Anterior cingulate cortex (tissue), 58 donors: ENCODE measurements around the gene PDZRN3.
"Not testable (repeated sequence)": the region's sequence is repeated elsewhere in the genome, so short reads cannot be mapped to it uniquely, and the experiment has no call there.

Experiments
- DNase-seq, 58 donors: peaks; one replicate each; lab custom pipeline; 2025; lab: John Stamatoyannopoulos, UW

Gene PDZRN3

DNA sequence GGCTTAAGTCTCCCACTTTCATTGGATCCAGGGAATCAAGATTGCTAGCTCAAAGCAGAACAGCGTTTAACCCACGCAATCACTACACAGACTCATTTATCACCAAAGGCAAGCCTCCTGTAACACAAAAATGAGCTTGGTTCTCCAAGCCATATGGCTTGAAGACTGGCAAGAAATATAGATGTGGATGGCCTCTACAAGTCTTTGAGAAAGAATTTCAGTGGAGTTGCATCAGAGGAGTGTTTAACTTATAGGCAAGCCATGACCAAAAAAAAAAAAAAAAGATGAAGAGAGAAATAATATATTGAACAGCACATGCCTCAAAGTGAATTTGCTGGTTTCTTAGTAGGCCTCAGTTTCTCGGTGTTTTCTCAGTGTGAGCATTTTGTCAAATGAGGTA lies 27.3 kb downstream of the PDZRN3 start:
- DNase-seq = no peak

DNA sequence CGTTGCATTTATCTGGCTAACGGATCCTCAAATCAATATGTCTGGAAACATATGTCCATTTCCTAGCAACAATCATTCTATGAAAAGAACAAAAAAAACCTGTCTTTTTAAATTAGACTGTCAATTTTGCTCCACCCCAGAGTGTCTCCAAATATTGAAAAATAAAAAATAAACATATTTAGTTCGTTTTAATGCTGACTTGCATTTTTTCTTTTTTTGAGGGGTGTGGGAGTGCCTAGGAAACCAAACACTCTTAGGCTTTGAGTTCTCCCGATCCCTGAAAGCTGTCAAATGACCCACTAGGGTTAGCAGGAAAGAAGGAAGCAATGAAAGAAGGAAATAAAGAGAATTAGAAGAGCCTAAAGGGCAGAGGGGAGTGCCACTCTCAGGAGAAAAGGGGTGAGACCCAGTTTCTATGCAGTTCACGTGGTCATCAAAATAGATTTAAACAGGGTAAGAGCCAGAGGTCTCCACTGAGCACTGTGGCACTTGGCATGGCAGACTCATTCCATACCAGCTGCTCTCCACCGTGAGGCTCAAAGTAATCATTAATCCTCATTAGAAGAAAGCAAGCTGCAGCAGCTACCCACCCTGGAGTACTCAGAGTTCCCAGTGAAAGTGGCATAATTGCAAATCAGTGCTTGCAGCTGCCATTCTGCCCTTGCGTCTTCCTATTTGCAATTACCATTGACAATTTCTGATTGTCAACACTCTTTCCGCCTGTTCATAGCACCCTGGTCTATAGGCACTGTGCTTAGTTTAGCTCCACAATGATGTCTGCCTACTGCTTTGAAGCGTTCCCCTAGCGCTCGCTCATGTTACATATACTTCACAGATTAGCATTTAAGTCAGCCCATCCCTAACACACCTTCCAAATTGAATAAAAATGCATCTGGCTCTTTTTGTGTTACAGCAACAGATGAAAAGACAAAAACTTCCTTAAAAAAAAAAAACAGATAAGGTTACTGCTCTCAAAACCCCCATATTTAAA lies 32.3 kb downstream of the PDZRN3 start:
- DNase-seq = peak in 5 of 58 donors; percentile 1 to 36 (median 8)

DNA sequence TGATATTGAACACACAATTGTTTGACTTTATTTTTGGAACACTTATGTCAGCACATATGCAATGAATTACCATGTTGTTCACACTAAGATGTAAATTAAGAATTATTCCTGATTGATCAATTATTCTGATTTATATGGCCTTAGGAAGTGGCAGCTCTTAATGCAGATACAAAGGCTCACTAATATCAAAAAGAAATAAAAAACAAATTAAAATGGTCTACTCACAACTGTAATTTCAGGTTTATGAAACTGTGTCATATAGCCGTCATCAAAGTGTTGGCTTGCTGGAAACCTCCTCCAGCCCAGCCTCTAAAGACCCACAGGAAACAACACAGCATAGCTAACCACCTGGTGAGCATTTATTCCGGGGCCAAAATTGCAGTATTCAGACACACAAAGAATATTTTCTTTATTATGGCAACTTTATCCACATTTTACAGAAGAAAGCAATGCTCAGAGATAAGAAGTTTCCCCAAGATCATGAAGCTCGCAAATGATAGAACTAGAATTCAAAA lies 33.4 kb downstream of the PDZRN3 start:
- DNase-seq = no peak

DNA sequence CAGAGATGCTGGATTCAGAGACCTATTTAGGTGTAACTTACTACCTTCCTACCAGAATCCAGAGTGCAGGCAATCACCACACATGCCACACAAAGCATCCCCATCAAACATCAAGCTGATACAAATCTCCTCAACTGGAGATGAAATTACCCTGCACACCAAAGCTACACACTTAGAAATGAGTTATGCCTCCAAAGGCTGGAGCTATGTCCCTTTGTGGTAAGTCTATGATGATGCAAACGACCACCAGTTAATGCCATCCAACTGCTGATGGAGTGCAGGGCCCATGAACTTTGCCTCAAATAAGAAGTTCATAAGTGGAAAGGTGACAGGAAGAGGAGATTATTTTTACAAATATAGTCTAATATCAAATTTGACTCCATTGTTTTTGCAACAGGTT lies 38.1 kb downstream of the PDZRN3 start:
- DNase-seq = no peak

DNA sequence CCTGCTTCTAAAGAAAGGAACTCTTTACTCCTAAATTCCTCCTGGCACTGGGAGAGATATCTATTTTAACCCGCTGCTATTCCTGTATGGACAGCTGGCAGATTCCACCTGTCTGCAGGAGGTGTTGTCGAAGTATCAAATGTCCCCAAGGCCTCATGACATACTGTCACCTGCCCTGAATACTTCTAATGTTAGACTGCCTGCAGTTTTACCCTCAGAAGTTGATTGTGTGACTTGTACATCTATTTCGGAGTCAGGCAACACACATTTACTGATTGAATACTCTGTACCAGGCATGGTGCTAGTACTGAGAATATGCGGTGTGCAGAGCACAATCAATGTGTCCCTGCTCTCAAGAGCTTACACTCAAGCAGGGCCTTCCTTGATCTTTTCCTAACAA lies 38.6 kb downstream of the PDZRN3 start:
- no peak for DNase-seq

DNA sequence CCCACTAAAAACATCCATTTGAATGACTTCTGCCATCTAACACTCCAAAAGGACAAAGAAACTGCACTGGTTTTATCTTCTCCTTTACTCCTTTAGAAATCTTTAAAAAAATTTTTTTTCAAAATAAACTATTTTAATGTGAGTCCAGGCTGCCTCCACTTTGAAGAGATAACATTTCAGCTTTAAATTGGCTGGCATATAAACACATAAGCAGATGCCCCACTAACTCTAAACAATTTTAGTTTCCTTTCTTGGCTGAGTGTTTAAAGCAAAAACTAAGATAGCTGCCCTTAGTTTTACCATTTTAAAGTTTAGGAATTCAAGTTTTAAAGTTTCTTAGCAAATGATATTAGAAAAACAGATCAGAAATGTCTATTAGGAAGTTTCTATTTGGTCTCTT lies 39.9 kb downstream of the PDZRN3 start:
- no peak for DNase-seq

DNA sequence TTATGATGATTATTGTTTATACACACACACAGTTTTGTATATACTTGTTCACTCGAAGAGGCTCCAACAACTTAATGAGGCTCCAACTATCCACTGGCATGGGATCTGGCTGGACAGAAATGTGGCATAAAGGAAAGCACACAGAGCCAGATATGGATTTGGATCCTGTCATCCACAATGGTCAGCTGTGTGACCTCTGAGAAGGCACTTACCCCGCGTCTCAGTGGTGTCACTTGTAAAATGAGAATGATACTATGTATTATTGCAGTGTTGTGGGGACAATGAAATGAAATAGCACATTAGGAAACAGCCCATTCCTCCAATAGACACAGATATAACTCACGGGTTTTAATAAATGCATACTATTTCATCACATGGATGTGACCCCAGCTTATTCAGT lies 42.2 kb downstream of the PDZRN3 start:
- DNase-seq = no peak

DNA sequence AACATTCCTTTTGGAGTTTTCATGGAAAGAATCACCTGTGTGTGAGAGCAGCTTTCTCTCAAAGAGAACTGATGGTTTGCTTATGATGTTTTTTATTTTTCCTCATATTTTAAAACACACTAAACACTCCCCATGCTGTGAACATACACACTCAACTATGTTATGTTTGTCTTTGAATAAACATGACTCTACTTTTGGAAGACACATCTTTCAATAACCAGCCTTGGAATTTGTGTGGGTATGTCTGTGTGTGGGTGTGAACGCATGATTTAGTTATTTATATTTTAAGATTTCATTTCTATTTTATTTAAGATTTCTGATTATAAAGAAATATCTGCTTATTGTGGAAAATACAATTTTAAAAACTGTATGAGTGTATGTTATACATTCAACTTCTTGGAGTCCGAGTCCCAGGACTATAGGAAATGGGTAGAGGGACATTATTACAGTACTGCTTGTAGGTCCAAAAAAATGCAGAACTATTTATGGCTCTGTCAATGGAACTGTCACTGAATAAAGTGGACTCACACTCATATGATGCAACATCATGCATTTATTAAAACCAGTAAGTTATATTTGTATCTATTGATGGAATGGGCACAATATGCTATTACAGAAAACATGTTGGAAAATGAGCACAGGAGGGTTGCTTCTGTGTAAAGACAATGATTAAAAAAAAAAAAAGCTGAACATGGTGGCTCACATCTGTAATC lies 43.5 kb downstream of the PDZRN3 start:
- DNase-seq = no peak

DNA sequence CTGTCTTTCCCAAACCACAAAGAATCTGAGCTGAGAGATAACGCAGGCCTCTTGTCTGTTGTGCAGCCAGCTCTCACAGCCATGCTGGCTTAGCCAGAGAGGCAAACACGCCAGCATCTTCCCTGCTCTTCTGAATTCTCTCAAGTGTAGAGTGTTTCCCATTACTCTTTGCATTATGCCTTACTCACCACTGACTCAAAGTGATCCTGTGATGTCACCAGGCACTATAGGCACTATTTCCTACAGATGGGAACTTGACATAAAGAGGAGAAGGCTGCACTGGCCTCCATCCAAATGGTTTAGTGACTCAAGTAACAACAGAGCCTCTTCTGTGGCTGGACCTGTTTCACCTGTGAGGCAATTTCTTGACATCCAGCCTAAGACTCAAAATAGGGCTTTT lies 44.4 kb downstream of the PDZRN3 start:
- DNase-seq = no peak

DNA sequence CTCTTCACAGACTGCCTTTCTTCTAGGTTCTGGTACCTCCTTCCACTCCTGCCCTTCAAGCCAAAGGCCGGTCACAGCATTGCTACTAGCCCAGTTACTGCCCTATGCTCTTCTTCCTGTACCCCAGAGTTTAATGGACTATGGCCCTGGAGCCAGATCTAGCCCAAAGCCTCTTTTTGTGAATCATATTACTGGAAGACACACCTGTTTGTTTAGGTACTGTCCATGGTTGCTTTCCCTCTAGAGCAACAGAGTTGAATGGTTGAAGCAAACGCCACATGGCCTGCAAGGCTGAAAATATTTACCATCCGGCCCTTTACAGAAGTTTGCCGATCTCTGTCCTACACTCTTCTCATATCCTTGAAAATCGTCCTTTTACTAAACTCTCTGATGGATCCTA lies 47.0 kb downstream of the PDZRN3 start:
- DNase-seq = no peak

DNA sequence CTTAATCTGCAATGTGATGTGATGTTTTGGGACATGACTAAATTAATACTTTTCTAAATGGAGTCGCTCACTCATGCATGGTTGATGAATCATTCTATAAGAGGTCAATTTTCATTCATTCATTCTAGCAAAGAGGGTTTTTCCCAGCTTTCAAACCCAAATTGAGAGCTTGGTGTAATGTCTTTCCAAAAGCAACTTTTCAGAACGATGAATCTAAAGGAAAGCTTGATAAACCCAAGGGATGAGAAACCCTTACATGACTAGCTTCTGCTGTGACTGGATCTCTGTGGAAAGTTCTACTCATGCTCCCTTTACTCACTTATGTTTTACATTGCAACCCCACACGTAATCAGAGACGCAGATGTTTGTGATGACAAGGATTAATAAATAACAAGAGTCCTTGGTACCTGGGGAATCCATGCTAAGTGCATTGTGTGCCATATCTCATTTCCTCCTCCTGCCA lies 47.7 kb downstream of the PDZRN3 start:
- DNase-seq = no peak

DNA sequence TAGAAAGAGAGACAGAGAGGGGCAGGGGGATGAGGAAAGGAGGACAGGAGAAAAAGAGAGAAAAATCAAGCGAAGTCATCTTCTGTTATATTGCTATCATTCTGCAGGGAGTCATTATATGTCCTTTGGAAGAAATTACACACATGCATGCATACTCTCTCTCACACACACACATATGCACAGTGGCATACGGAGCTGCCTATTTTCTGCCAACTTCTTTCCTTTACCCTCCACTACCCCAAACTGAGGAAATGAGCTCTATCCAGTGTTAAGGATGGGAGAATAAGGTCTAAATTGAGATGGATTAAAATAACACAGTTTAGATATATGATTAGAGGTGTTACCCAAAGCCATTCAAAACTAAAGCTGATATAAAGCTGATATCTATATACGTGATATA lies 48.8 kb downstream of the PDZRN3 start:
- DNase-seq = no peak

DNA sequence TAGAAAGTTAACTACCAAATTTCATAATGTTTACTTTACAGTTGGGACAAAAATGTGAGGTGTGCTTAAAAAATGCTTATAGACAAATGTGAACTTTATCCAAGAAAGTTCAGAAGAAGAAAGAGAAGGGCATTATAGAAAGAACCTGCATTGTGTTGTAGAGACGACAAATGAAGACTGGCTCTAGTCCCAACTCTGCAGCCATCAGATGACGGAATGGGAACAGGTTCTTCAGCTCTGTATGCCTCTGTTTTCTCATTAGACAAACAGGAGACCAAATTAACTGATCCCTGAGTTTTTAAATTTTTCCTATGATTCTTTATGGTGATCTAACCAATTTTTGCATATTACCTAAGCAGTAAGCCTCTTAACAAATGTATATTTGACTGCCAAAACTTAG lies 49.2 kb downstream of the PDZRN3 start:
- no peak for DNase-seq

DNA sequence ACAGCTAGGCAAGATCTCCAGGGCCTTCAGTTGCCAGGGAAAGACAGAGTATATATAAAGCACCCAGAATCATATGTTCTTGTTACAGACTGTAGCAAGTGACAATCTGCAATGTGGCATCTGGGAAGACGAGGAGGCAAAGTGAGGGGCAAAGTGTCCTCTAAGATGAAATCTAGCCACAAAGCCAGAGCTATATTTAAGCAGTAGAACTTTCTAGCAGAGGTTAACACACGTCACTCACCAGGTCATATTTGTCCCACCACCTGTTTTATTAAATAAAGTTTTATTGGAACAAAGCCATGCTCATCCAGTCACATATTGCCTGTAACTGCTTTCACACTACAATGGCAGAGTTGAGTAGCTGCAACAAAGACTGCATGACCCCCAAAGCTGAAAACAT lies 51.5 kb downstream of the PDZRN3 start:
- no peak for DNase-seq

DNA sequence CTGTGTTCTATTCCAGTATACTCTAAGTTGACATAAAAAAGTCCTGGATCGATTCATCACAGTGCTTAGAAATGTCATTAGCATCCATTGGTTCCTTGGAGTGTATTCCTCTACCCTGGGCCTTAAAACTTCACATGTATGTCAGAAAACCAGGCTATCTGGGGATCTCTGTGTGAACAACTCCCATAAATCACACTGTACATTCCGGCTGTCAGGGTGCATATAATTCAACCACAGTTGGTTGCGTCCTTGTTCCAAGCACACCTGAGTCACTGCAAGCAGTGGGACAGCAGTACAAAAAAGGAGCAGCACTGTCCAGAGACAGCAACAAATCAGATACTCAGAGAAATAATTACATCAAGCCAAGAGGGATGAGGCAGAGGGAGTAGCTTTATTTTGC lies 52.4 kb downstream of the PDZRN3 start:
- no peak for DNase-seq

DNA sequence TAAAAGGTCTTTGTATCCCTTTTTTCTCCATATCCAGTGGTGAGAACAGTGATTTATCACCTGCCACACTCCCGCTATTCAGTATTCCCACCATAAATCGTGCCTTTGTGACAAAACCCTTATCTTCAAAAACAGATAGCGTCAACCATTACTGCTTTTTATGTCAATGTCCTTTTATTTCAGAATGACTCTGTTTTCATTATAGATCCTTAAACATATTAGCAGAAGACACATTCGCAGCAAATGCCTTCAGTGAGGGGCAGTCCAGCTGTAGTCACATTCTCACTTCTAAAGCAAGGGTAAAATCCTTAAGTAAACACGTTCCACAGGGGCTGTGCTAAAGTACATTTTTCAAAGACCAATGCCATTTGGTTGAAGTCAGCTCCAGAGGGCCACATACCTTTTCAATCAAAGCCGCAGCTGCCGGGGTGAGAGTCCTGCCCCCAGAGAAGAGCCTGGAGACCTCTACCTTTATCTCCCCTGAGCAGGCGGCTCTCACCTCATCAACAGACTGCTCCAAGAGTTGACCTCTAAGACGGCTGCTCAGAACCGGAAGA lies 53.4 kb downstream of the PDZRN3 start:
- no peak for DNase-seq

DNA sequence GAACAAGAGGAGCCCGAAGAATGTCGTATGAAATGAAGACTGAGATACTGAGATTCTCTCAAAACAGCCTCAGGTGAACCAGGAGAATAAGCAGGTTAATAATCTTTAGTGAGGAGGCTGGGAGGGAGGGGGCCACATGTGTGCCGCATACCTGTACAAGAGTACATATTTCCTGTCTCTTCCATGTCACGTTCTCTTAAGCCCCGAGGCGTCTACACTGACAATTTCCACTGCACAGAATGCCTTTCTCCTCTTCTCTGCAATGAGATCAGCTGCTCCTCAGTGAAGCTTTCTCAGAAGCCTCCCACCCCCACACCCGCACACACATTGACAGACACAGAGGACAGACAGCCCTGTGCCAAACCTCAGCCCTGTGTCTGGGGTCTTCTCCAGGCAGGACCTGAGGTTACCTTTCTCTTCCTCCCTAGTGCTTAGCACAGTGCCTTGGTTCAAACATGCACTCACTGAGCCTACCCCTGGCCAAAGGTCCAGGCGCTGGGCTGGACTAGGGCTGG lies 55.4 kb downstream of the PDZRN3 start:
- DNase-seq = peak in 3 of 58 donors; percentile 0 to 21 (median 7)

DNA sequence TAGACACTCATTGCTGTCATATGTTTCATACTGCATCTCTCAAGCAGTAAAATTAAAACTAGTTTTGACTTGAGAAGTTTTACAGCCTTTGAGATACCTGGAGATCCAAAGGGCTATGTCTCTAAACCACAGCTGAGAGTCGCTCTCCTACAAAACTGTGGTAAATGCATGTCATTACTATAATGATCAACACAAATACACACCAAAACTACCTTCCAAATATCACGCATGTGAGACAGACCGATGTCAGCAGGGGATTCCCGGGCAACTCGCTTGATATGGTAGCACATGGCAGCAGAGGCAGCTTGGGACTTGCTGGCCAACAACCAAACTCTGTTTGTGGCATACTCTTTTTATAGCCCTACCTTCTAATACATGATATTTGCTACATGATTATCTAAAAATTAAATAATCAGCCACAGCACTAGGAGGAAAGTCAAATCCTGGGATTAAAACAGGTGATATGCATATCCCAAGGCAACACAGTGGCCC lies 56.3 kb downstream of the PDZRN3 start:
- no peak for DNase-seq

DNA sequence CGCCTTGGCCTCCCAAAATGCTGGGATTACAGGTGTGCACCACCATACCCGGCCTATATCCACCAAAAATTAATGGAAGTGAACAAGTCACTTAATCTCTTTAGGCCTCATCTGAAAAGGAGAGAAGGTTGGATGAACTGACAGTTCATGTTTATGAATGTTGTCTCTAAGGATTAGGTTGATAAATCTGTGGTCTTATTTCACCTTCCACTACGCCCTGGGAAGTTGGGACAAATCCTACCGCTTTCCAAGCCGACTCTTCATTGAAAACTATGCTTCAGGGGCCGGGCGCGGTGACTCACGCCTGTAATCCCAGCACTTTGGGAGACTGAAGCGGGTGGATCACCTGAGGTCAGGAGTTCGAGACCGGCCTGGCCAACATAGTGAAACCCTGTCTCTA lies 59.4 kb downstream of the PDZRN3 start:
- DNase-seq = not testable (repeated sequence)

DNA sequence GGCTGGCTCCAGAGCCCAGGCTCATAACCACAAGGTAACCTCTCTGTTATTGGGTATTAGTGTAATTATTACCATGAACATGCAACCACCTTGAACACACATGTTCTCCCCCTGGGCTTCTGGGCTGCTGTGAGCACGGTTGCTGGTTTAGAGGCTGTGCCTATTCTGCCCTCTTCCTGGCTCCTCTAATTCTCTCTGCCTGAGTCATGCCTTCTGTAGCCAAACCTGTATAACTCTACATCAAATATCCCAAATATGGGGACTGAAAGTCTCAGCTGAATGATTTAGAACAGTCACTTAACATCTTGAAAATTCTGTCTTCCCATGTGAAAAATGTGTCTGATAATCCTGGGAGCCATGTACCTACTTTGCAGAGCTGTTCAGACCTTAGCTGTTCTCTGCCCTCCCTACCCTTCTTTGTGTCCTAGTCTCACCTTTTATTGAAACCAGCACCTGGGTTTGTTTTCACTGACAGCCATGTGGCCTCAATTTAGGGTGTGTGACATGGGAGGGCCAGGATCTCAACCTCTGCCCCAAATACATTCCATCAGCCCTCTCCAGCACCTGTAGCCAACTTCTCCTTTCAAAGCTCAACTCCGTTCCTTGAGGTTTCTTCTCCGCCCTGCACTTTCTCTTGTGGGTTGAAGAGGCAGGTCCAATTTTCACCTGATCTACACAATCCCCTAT lies 60.7 kb downstream of the PDZRN3 start:
- no peak for DNase-seq
